C4-2B (cell line): ENCODE results near the gene RBM42.

Source experiments
- ZFX ChIP-seq: fragments of 450-650 bp; IDR thresholded peaks from 2 replicates; pipeline ENCODE4 v1.6.1; 2017
- TF ChIP-seq, protein P1 (sequence below): fragments of 450-650 bp; conservative IDR thresholded peaks from 2 replicates; pipeline ENCODE4 v1.5.1; 2017; ENCODE audit warnings: mild to moderate bottlenecking

DNA sequence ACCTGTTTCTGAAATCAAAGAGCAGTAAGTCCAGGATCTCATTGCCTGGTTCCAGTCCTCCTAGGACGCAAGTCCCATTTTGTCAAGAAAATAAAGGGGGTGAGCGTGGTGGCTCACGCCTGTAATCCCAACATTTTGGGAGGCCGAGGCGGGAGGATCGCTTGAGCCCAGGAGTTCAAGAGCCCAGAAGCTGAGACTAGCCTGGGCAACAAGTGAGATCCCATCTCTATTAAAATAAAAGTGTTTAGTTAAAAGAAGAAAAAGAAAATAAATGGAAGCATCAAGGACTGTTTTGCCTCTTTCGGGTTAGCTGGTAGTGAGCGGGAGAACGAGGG is 16.6 kb upstream of the RBM42 start:
- TF ChIP-seq, protein P1, sequence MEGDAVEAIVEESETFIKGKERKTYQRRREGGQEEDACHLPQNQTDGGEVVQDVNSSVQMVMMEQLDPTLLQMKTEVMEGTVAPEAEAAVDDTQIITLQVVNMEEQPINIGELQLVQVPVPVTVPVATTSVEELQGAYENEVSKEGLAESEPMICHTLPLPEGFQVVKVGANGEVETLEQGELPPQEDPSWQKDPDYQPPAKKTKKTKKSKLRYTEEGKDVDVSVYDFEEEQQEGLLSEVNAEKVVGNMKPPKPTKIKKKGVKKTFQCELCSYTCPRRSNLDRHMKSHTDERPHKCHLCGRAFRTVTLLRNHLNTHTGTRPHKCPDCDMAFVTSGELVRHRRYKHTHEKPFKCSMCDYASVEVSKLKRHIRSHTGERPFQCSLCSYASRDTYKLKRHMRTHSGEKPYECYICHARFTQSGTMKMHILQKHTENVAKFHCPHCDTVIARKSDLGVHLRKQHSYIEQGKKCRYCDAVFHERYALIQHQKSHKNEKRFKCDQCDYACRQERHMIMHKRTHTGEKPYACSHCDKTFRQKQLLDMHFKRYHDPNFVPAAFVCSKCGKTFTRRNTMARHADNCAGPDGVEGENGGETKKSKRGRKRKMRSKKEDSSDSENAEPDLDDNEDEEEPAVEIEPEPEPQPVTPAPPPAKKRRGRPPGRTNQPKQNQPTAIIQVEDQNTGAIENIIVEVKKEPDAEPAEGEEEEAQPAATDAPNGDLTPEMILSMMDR: no peak
- TF ChIP-seq ZFX: no peak
